NCI-H146 treated with DMSO at 0.1 percent for 48 hours (cell line): ENCODE results near the gene CD209.
A peak's percentile ranks its signal among the peaks of the same experiment; 100 is the strongest.
"Not testable (repeated sequence)": the region's sequence is repeated elsewhere in the genome, so short reads cannot be mapped to it uniquely, and the experiment has no call there.

Experiments
- DNase-seq: peaks from one replicate; lab custom pipeline; 2025; ENCODE audit not compliant: unreplicated experiment; lab: John Stamatoyannopoulos, UW

The CD209 gene

GRCh38 chr19:7769171-7769570 is 21.8 kb upstream of the CD209 start:
- DNase-seq, result no peak

- DNase-seq, result no peak
These were observed 20.2 kb upstream of the CD209 start for GRCh38 chr19:7767487-7767886.

DNA sequence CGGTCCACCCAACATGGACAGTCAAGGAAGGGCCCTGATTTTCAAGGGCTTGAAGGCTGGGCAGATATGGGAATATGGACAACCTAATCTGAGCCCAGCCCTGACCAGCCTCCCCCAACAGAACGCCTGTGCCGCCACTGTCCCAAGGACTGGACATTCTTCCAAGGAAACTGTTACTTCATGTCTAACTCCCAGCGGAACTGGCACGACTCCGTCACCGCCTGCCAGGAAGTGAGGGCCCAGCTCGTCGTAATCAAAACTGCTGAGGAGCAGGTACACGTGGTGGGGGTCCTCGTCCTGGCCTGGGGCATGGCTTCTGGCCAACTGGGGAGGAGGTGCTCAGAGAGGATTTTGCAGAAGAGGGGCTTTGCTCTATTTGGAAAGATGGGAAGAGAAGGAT is 19.2 kb upstream of the CD209 start:
- DNase-seq, result no peak

- DNase-seq, result not testable (repeated sequence)
These were observed 17.7 kb upstream of the CD209 start for GRCh38 chr19:7765043-7765442.

- not testable (repeated sequence) for DNase-seq
These were observed 16.8 kb upstream of the CD209 start for GRCh38 chr19:7764157-7764556.

GRCh38 chr19:7763696-7764095 is 16.4 kb upstream of the CD209 start:
- DNase-seq, result no peak

DNA sequence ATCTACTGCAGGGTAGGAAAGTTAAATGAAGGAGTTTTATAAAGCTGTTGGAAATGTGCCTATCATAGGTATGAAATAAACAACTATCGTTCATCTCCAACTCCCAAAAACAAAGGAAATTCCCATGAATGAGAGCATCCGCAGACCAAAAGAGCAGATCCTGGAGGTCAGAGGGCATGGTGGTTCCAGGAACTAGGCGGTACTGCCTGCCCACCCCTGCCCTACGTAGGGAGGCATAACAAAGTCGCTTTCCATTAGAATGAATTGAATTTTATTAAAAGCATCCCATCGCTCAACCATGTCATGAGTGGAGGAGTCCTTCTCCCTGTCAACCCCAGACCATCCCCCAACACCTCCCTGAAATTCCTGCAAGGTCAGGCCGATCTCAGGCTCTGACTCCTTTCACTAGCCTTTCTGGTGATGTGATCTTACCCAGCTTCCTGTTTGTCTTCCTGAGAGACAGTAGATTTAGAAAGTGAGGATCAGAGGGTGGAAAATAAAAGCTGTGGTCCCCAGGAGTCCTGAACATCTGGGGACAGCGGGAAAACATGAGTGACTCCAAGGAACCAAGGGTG is 15.5 kb upstream of the CD209 start, which contains the start of gene CLEC4M:
CLEC4M (plus strand) TSS at position 525 of the 575 bp plus-strand sequence; CDS start at position 549, 24 bp downstream.
- DNase-seq, result no peak

DNA sequence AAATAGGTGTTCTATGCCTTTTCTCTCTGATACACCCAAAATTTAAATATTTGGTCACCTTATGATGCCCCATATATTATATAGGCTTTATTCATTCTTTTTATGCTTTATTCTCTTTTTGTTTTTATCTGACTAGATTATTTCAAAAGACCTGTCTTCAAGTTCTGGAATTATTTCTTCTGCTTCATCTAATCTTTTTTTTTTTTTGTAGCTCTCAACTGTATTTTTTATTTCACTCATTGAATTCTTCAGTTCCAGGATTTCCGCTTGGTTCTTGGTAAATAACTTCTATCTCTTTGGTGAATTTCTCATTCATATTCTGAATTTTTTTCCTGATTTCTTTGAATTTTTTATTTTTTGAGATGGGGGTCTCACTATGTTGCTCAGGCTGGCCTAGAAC is 11.8 kb upstream of the CD209 start:
- no peak for DNase-seq

GRCh38 chr19:7757358-7757757 is 10.0 kb upstream of the CD209 start:
- no peak for DNase-seq

DNA sequence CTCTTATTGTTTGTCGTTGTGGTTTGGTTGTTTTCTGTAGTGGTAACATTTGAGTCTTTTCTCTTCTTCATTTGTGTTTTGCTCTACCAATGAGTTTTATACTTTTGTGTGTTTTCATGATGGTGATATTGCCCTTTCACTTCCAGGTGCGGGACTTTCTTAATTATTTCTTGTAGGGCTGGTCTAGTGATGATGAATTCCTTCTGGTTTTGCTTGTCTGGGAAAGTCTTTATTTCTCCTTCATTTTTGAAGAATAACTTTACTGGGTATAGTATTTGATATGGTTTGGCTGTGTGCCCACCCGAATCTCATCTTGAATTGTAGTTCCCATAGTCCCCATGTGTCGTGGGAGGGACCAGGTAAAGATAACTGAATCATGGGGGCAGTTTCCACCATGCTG is 8.9 kb upstream of the CD209 start:
- DNase-seq, result no peak

GRCh38 chr19:7751157-7751783 is 3.9 kb upstream of the CD209 start:
- DNase-seq, result no peak

- peak; percentile 13 for DNase-seq
These were observed 1.4 kb upstream of the CD209 start for GRCh38 chr19:7748756-7749155.

DNA sequence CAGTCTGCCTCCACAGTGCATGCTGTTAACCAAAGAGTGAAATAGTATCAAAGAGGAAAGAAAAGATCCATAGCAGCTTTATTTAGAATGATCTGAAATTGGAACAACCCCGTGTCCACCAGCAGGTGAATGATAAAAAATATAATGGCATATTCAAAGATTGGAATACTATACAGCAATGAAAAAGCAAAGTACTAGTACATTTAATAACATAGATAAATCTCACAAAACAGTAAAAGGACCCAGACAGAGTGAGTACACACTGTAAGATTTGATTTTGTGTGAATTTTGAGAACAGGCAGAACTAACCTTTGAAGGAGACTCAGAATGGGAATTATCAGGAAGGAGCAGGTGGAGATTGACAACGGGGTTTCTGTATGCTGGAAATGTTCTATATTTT is 837 bp upstream of the CD209 start:
- no peak for DNase-seq

- DNase-seq, result not testable (repeated sequence)
These were observed 1.0 kb downstream of the CD209 start for GRCh38 chr19:7746306-7746705.

- no peak for DNase-seq
These were observed 2.3 kb downstream of the CD209 start for GRCh38 chr19:7744871-7745650.

GRCh38 chr19:7744199-7744786 is 3.0 kb downstream of the CD209 start:
- DNase-seq, result no peak

- peak; percentile 28 for DNase-seq
These were observed 3.9 kb downstream of the CD209 start for GRCh38 chr19:7743425-7743841.

DNA sequence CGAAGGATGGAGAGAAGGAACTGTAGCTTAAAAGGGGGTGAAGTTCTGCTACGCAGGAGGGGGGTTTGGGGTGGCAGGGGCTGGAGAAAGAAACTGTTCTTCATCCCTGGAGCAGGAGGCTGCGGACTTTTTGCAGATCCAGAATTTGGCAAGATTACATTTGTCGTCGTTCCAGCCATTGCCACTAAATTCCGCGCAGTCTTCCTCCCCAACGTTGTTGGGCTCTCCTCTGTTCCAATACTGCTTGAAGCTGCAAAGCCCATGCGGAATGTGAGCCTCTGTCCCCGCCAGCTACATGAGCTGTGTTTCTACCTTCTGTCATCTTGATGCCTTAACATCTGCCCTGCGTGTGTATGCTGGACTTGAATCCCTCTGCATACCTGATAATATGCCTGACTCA is 4.3 kb downstream of the CD209 start:
- DNase-seq, result no peak

DNA sequence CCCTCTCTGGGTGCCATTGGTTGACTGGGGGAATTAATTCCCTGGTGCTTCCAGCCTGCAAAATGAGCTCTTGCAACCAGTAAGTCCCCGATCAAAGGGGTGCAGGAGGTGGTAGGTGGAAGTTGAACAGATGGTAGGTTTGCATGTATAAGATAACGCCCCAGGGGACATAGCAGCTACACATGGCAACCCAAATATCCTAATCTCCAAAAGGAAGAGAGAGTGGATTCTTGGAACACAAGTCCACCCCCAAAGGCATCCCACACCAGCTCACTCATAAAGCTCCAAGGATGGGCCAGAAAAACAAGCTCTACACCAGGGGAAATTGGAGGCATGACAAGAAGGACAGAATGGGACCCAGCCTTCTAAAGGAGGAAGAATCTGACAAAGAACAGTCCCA is 4.8 kb downstream of the CD209 start:
- no peak for DNase-seq

- DNase-seq, result no peak
These were observed 6.7 kb downstream of the CD209 start for GRCh38 chr19:7740682-7741054.

DNA sequence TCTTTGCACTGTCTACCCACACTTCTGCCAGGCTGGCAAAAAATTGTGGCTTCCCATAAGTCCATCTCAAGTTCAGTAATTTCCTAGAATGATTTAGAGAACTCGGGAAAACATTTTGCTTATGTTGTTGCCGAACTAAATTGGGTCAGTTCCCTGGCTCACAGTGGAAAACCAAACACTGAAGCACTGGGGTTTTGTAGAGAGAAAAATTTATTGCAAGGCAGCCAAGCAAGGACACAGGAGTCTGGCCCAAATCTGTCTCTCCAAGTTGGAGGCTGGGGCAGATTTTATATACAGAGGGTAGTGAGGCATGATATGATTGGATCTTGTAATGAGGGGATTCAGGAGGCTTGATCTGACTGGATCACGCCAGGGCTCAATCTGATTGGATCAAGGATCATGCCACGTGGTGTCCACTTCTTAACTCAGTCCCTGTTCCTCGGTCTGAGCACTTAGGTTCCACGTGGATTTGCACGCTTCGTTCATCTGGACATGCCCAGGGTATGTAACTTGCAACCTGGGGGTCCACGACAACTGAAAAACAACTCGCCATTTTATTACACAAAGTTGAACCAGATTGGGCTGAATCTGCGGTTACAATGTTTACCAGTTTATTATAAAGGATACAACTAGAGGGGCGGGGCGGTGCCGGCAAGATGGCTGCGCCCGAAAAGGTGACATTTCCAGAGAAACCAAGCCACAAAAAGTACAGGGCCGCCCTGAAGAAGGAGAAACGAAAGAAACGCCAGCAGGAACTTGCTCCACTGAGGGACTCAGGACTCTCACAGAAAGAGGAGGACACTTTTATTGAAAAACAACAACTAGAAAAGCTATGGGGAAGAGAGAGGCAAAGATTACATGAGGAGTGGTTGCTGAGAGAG is 7.3 kb downstream of the CD209 start:
- DNase-seq, result no peak
